ENCODE results near the gene IGFBP2.
A peak's percentile ranks its signal among the peaks of the same experiment; 100 is the strongest.

The IGFBP2 gene

GRCh38 chr2:216615298-216616082 is 17.7 kb upstream of the IGFBP2 start:
- DNase-seq (ENCODE audit: low read depth, low spot score), result no peak

DNA sequence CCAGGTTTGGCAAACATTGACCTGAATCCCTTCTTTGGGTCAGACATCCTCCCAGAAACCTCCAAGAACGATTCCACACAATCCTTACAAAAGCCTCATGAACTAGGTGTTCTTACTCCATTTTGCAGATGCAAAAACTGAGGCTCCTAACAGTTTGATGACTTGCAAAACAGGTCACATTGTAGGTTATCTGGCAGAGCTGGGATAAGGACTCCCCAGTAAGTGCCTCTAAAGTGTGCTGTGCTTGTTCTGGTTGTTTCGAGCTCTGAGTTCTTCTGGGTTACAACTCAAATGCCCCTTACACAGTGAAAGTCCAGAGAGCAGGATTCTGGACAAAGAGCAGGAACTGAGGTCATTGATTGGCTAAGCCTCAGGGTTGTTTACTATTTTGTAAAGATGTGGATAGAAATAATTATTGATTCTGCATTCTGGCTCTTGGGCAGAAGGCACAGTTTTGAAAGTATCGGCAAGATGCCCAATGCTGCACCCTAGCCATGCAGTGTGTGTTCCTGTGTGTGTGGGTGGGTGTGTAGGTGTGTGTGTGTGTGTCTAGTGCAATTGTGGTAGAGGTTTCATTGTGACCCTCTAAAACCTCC is 17.0 kb upstream of the IGFBP2 start:
- no peak for DNase-seq (ENCODE audit: low read depth, low spot score)

DNA sequence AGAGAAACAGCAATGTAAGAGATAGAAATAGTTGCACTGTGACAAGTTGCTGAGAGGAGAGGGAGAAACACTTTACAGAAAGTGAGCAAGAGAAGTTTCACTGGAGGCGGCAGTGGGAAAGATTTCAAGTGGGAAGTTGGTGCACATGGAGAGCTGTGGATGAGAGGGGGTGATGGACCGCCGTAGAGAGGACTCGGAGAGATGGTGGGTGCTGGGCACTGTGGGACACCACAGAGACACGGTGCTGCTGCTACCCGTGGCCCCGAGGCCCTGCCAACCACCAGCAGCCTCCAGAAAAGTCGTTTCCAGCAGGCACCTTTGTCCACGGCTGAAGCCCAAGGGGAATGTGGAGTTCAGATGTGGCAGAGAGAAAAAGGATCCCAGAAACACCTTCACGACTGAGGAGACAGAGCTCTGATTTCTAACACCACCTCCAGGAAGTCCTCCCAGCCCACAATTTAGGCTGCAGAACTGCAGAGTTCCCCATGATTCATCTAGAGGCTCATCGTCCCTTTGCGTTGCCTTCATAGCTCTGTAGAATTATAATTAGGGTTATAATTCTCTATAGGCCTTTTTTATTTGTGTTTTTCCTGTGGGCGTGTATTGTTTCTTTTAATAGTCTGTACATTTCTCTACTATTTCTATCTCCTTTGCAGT is 15.9 kb upstream of the IGFBP2 start:
- DNase-seq (ENCODE audit: low read depth, low spot score), result no peak

DNA sequence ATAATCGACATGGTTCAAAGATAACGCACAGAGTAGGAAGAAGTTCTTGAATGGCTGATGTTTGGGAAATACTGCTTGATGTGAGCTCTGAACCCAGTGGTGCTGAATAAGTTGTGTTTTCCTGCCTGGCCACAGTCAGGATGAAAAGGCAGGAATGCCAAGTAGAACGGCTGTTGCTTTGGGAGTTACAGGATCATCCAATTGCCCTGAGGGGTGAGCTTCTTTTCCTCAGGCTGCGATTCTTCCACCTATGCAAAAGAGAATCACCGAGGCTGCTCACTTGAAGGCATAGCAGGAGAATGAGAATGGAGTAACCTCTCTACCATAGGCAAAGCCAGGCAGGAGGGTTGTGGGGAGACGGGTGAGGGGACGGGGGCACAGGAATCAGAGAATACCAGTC is 14.4 kb upstream of the IGFBP2 start:
- DNase-seq (ENCODE audit: low read depth, low spot score), result peak; percentile 84

DNA sequence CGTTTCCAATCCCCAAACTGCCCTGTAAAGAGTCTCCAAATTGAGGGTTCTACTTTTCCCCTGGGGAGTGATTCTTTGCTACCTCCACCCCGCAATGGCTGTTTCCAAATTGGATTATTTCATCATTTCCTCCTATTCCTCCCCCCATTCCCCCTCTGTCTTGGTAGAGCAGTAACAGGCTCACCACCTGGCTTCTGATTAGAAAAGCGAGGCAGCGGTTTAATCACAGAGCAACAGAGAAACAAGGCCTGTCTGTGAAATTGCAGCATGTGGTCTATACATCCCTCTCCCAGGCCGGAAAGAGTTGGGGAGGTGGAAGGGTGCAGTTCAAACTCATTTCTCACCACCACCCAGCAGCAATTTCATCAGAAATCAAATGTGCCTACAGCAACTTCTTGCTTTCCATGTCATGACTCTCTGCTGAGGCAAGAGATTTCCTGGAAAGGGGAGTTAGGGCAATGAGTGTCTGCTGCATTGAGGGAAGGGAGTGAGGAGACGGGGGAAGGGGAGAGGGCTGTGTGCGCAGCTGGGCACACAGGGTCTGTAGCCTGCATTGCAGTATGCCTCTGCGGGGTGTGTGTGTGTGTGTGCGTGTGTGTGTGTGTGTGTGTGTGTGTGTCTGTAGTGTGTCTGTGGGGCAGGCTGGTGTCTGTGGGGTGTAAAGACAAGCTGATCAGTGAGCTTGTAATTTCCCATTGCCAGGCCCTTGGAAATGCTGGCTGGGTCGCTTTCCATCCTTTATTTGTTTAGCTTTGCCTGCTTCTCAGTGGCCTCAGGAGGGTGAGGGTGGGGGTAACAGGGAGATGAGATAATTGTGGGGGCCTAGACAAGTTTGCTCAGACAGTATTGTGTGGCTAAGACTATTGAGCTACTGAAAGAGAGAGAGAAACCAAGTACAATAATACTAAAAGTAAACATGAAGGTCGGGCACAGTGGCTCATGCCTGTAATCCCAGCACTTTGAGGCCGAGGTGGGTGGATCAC is 13.5 kb upstream of the IGFBP2 start:
- DNase-seq (ENCODE audit: low read depth, low spot score), result peak; percentile 53

- no peak for DNase-seq (ENCODE audit: low read depth, low spot score)
Measured at GRCh38 chr2:216620786-216621185, 12.4 kb upstream of the IGFBP2 start.

GRCh38 chr2:216621292-216621691 is 11.9 kb upstream of the IGFBP2 start:
- DNase-seq (ENCODE audit: low read depth, low spot score), result no peak

- DNase-seq (ENCODE audit: low read depth, low spot score), result no peak
Measured at GRCh38 chr2:216622526-216622925, 10.7 kb upstream of the IGFBP2 start.

DNA sequence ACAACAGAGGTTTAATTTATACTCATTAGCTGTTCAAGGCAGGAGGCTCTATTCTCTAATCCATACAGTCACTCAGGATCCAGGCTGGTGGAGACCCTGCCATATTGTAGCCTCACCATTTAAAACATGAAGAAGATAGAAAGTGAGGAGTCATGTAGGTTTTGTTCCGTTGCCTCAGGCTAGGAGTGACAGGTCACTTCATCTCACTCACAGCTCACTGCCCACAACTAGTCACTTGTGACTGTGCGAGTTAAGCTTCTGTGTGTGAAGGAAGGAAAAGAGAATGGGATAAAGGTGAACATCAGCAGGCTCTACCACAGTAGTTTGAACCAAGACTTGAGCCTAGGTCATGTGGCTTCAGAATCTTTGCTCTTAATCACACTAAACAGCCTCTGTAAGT is 9.0 kb upstream of the IGFBP2 start:
- no peak for DNase-seq (ENCODE audit: low read depth, low spot score)

DNA sequence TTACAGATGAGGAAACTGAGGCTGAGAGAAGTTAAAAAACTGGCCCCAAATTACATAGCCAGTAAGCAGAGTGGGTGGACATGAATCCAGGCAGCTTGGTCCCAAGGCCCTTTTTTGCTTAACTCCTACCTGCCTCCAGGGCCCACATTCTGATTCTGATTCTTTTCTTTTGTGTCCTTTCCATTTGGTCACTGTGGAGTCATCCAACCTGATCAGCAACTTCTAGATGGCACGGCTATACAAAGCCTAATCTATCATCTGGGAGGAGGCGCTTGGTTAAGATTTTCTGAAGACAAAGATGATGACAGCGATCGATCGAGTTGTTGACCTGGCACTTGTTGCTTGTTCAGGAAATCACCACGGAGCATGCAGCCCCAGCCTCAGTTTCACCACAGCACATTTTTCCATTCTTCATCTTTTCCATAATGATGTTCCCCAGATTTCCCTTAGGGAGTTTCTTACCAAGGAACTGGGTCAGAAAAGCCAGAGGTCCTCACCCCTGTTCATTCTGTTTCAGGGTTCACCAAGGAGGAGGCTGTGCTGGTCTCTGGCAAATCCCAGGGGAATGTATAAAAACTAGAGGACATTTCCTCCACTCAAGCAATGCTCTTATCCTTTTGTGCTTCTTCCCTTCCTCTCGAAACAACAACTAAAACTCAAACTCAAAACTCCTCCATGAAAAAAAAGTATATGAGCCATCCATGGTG is 6.9 kb upstream of the IGFBP2 start:
- DNase-seq (ENCODE audit: low read depth, low spot score), result peak; percentile 80

- no peak for DNase-seq (ENCODE audit: low read depth, low spot score)
Measured at GRCh38 chr2:216626875-216627245, 6.4 kb upstream of the IGFBP2 start.

GRCh38 chr2:216629784-216630183 is 3.4 kb upstream of the IGFBP2 start:
- DNase-seq (ENCODE audit: low read depth, low spot score), result no peak

GRCh38 chr2:216632346-216632951 is 771 bp upstream of the IGFBP2 start:
- peak; percentile 80 for DNase-seq (ENCODE audit: low read depth, low spot score)

- DNase-seq (ENCODE audit: low read depth, low spot score), result peak; percentile 41
Measured at GRCh38 chr2:216633616-216634369, 573 bp downstream of the IGFBP2 start.

GRCh38 chr2:216634370-216635148 is 1.3 kb downstream of the IGFBP2 start:
- peak; percentile 35 for DNase-seq (ENCODE audit: low read depth, low spot score)

DNA sequence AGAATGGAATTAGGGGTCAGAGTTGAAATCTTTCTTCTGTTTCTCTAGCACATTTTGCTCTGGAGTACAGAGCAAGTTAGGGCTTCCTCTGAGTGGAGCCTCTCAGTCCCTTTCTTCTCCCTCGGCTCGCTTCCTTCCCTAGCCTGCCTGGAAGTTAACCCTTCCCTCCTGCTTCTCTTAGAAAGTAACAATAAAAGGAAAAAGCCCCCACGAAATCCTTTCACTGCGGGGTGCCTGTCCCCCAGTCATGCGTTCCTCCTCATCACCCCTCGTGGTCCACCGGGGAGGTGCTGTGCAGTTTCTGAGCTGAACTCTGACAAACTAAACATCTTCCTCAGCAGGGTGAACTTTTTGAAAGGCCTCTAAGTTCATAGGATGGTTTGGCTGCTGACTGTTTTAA is 2.0 kb downstream of the IGFBP2 start:
- DNase-seq (ENCODE audit: low read depth, low spot score), result peak; percentile 37

DNA sequence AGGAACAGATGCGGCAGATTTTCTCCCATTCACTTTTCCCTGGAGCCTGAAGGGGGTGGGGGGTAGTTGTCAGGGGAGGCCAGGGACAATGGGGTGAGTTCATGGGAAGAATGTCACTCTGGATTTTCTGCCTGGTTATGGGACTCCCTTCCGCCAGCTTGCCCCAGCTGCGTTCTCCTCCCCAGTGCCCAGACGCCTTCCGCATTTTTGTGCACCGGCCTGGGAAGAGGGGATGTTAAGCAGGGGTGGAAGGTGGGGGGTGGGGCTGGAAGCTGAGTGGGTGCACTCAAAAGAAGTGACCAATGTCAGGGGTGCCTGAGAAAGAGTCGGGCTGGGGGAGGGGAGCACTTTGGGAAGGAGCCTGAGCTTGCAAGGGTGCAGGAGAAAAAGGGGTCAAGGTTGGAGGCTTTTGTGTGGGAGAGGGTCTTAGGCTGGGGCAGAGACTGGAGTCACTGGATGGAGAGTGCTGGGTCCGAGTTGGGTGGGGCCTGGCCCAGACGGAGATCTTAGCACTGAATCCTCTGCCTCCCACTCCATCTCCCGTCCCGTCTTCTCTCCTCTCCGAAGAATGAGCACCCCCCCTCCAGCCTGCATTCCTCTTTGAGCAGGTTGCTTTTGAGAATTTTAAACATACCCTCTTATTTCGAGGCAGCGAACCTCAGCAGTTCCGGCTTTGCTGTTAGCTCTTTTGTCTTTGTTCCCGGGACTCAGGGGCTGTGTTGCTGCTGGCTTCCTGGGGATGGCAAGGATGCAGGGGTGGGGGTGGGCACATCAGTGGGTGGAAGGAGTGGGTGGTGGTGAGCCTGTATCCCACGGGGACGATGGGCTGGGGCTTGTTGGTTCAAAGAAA is 2.7 kb downstream of the IGFBP2 start:
- DNase-seq (ENCODE audit: low read depth, low spot score), result peak; percentile 60
